Uterus (tissue), 2 donors: Measurements from ENCODE around the gene ITIH2.

ENCODE experiments used
- CTCF ChIP-seq, 4 experiments: fragments of 200-600 bp in 2 of 4; fragments of 450-650 bp in 2 of 4; sonication (generic) in 2 of 4; IDR thresholded peaks; one replicate each; pipeline ENCODE4 v1.5.1; 2016 to 2019; ENCODE audit warnings: antibody characterized with exemption in 4 of 4, mild to moderate bottlenecking in 2 of 4, moderate library complexity in 1 of 4
- POLR2A ChIP-seq, 2 donors: fragments of 450-650 bp; IDR thresholded peaks; one replicate each; pipeline ENCODE4 v1.6.1; 2016; ENCODE audit warnings: antibody characterized with exemption in 2 of 2, mild to moderate bottlenecking in 1 of 2, moderate library complexity in 1 of 2

GRCh38 chr10:7665767-7666166 lies 37.3 kb upstream of the ITIH2 start:
- TF ChIP-seq CTCF (IDR thresholded peaks at IDR 0.05), result no peak
- no peak for TF ChIP-seq POLR2A (IDR thresholded peaks at IDR 0.05)
